ENCODE measurements around the gene MLC1. TPM values are rescaled to one million over a fixed set of nuclear protein-coding genes. Genes with fewer than 3 reads are reported as not detected.

Gene MLC1
- polyA plus RNA-seq, 1 donor (not counting 4 experiments of a cell fraction or from before 2014, with no cell fraction given), result not detected

- no peaks in the 10 kb centered on the region for H3K27me3 ChIP-seq (ENCODE audit: control insufficient read depth, extremely low read depth, insufficient read depth, low read length)
- H3K27ac ChIP-seq (ENCODE audit: control insufficient read depth, insufficient read depth, low read length), result no peak overlapping the region
- H4K20me1 ChIP-seq (ENCODE audit: control insufficient read depth, extremely low read depth, insufficient read depth, low read length), result no peaks in the 10 kb centered on the region
- no peaks in the 10 kb centered on the region for H3K36me3 ChIP-seq (ENCODE audit: control insufficient read depth in 2 of 2, extremely low read depth in 1 of 2, insufficient read depth in 2 of 2, low read length in 2 of 2)
- H3K4me3 ChIP-seq (ENCODE audit: control insufficient read depth in 2 of 3, extremely low read depth in 1 of 3, insufficient read depth in 2 of 3, low read depth in 1 of 3, low read length in 3 of 3), result no peak overlapping the region
- H3K4me2 ChIP-seq (ENCODE audit: control insufficient read depth, extremely low read depth, insufficient read depth, low read depth, low read length), result no peak overlapping the region
- no peaks in the 10 kb centered on the region for H3K4me1 ChIP-seq (ENCODE audit: control insufficient read depth, extremely low read depth, insufficient read depth, low read length)
- FAIRE-seq (no peak), DNase-seq (ENCODE audit: low read depth, low spot score) (no peak)
- H2AFZ ChIP-seq (ENCODE audit: control insufficient read depth, low read length), result no peak overlapping the region
- no peaks in the 10 kb centered on the region for H3K79me2 ChIP-seq (ENCODE audit: control insufficient read depth, insufficient read depth, low read length)
- dilution Hi-C loops (cut with MboI; ENCODE audit: extremely low pct_ligation_motif_present, low sequenced_read_pairs), result no loop called here
- H3K9me1 ChIP-seq (ENCODE audit: control insufficient read depth, extremely low read depth, insufficient read depth, low read length), result no peaks in the 10 kb centered on the region
- H3K9ac ChIP-seq (ENCODE audit: control insufficient read depth, extremely low read depth, insufficient read depth, low read length), result no peak overlapping the region
- TF ChIP-seq CTCF (optimal IDR thresholded peaks at IDR 0.05 in 1 of 3, IDR thresholded peaks at IDR 0.05 in 1 of 3, conservative IDR thresholded peaks at IDR 0.05 in 1 of 3; ENCODE audit: extremely low read depth in 1 of 3, insufficient read depth in 2 of 3, low read length in 3 of 3) (no peak), EZH2 (IDR thresholded peaks at IDR 0.05; ENCODE audit: low read length) (no peak)
- H3K9me3 ChIP-seq (ENCODE audit: control insufficient read depth, low read depth, low read length), result peaks cover 2% of the 10 kb centered on the region
Observed at GRCh38 chr22:50090412-50090714, 5.1 kb upstream of the MLC1 start.

GRCh38 chr22:50089682-50090411, 4.6 kb upstream of the MLC1 start, which contains the start of gene MOV10L1:
Gene MOV10L1 (plus strand): TSS chr22:50090006. CDS start chr22:50090089, 83 bp downstream.
- DNase-seq (ENCODE audit: low read depth, low spot score), result no peak
- dilution Hi-C loops (cut with MboI; ENCODE audit: extremely low pct_ligation_motif_present, low sequenced_read_pairs), result no loop called here
- FAIRE-seq, result no peak
- Histone ChIP-seq H4K20me1 (ENCODE audit: control insufficient read depth, extremely low read depth, insufficient read depth, low read length) (no peaks in the 10 kb centered on the region), H2AFZ (ENCODE audit: control insufficient read depth, low read length) (no peak within 1 kb of the TSS), H3K4me1 (ENCODE audit: control insufficient read depth, extremely low read depth, insufficient read depth, low read length) (no peaks in the 10 kb centered on the region), H3K9ac (ENCODE audit: control insufficient read depth, extremely low read depth, insufficient read depth, low read length) (no peak within 1 kb of the TSS), H3K4me2 (ENCODE audit: control insufficient read depth, extremely low read depth, insufficient read depth, low read depth, low read length) (no peak within 1 kb of the TSS), H3K79me2 (ENCODE audit: control insufficient read depth, insufficient read depth, low read length) (no peaks in the 10 kb centered on the region), H3K27ac (ENCODE audit: control insufficient read depth, insufficient read depth, low read length) (no peak within 1 kb of the TSS), H3K9me1 (ENCODE audit: control insufficient read depth, extremely low read depth, insufficient read depth, low read length) (no peaks in the 10 kb centered on the region), H3K36me3 (ENCODE audit: control insufficient read depth in 2 of 2, extremely low read depth in 1 of 2, insufficient read depth in 2 of 2, low read length in 2 of 2) (no peaks in the 10 kb centered on the region), H3K4me3 (ENCODE audit: control insufficient read depth in 2 of 3, extremely low read depth in 1 of 3, insufficient read depth in 2 of 3, low read depth in 1 of 3, low read length in 3 of 3) (no peak within 1 kb of the TSS), H3K27me3 (ENCODE audit: control insufficient read depth, extremely low read depth, insufficient read depth, low read length) (no peaks in the 10 kb centered on the region), H3K9me3 (ENCODE audit: control insufficient read depth, low read depth, low read length) (peaks cover 2% of the 10 kb centered on the region)
- TF ChIP-seq EZH2 (IDR thresholded peaks at IDR 0.05; ENCODE audit: low read length), result no peak

GRCh38 chr22:50089231-50089630, 4.0 kb upstream of the MLC1 start:
- Histone ChIP-seq H3K27me3 (ENCODE audit: control insufficient read depth, extremely low read depth, insufficient read depth, low read length) (peaks cover 3% of the 10 kb centered on the region), H3K36me3 (ENCODE audit: control insufficient read depth in 2 of 2, extremely low read depth in 1 of 2, insufficient read depth in 2 of 2, low read length in 2 of 2) (no peaks in the 10 kb centered on the region), H3K9me1 (ENCODE audit: control insufficient read depth, extremely low read depth, insufficient read depth, low read length) (no peaks in the 10 kb centered on the region), H3K4me2 (ENCODE audit: control insufficient read depth, extremely low read depth, insufficient read depth, low read depth, low read length) (no peak overlapping the region), H3K4me1 (ENCODE audit: control insufficient read depth, extremely low read depth, insufficient read depth, low read length) (no peaks in the 10 kb centered on the region), H3K4me3 (ENCODE audit: control insufficient read depth in 2 of 3, extremely low read depth in 1 of 3, insufficient read depth in 2 of 3, low read depth in 1 of 3, low read length in 3 of 3) (no peak overlapping the region), H4K20me1 (ENCODE audit: control insufficient read depth, extremely low read depth, insufficient read depth, low read length) (no peaks in the 10 kb centered on the region), H2AFZ (ENCODE audit: control insufficient read depth, low read length) (no peak overlapping the region), H3K27ac (ENCODE audit: control insufficient read depth, insufficient read depth, low read length) (no peak overlapping the region), H3K9me3 (ENCODE audit: control insufficient read depth, low read depth, low read length) (peaks cover 2% of the 10 kb centered on the region), H3K79me2 (ENCODE audit: control insufficient read depth, insufficient read depth, low read length) (no peaks in the 10 kb centered on the region), H3K9ac (ENCODE audit: control insufficient read depth, extremely low read depth, insufficient read depth, low read length) (no peak overlapping the region)
- DNase-seq (ENCODE audit: low read depth, low spot score) (no peak), FAIRE-seq (no peak)
- TF ChIP-seq EZH2 (IDR thresholded peaks at IDR 0.05; ENCODE audit: low read length), result no peak
- no peak for TF ChIP-seq CTCF (optimal IDR thresholded peaks at IDR 0.05 in 1 of 3, IDR thresholded peaks at IDR 0.05 in 1 of 3, conservative IDR thresholded peaks at IDR 0.05 in 1 of 3; ENCODE audit: extremely low read depth in 1 of 3, insufficient read depth in 2 of 3, low read length in 3 of 3)
- dilution Hi-C loops (cut with MboI; ENCODE audit: extremely low pct_ligation_motif_present, low sequenced_read_pairs), result no loop called here
